NCI-H187 treated with DMSO at 0.1 percent for 48 hours (cell line): Measurements from ENCODE around the gene CTNNA3.

Source experiments
- DNase-seq: peaks from one replicate; lab custom pipeline; 2025; lab: John Stamatoyannopoulos, UW

Gene CTNNA3

GRCh38 chr10:67327626-67328535 lies 368.1 kb downstream of the CTNNA3 start:
- no peak for DNase-seq

GRCh38 chr10:67319976-67320375 lies 376.0 kb downstream of the CTNNA3 start:
- DNase-seq = no peak

DNA sequence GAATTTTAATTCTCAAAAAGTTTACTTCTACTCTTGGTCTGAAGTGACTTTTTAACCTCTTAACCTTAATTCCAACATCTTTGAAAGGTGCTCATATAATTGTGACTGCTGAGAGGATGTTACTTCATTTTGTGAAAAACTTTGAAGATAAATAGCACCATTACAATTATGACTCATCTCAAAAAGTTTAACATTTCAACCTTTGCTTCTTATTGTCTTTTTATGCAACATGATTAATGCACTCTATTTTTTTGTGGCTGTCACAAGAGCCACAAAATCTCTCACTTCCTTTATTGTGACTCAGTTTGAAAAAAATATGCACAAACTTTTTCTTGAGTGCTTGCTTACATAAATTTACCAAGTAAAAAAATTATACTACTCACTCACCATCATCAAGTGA lies 387.1 kb downstream of the CTNNA3 start:
- no peak for DNase-seq

GRCh38 chr10:67306588-67307205 lies 389.3 kb downstream of the CTNNA3 start:
- no peak for DNase-seq

DNA sequence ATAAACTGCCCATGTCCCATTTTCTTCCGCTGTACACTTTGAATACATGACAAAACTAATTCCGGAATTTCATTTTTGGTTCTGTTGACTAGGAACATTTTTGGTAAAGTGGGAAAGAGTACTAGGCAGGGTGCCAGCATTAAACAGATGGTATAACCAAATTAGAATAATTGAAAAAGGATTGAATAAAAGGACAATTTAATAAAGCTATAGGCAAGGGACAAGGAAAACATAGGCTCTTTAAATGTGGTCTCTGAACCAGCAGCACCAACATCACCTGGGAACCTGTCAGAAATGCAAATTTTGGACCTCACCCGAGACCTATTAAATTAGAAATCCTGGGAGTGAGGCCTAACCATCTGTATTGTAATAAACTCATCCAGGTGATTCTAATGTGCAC lies 393.3 kb downstream of the CTNNA3 start:
- DNase-seq = no peak

GRCh38 chr10:67299761-67300160 lies 396.2 kb downstream of the CTNNA3 start:
- no peak for DNase-seq

DNA sequence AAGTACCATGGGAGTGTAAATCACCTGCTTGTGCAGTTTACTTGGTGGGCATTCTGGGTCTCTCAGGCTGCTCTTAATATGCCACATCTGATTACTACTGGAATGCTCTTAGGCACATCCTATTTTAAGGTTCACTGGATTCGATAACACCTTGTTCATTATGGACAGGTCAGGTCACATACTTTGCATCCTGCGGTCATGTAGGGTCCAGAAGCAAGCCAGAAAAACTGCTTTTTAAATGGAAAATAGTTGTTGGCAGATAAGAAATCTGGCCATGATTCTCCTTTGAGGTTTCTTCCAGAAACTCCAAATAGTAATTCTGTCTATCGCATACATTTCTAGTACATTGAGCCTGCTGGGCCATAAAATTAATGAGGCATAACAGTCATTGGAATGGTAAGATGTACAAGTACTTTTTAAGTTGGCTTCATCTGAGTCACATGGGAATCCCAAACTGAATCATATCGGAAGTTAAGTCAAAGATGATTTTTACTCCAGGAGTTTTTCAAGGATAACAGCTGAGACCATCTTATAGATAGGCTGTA lies 398.3 kb downstream of the CTNNA3 start:
- no peak for DNase-seq

DNA sequence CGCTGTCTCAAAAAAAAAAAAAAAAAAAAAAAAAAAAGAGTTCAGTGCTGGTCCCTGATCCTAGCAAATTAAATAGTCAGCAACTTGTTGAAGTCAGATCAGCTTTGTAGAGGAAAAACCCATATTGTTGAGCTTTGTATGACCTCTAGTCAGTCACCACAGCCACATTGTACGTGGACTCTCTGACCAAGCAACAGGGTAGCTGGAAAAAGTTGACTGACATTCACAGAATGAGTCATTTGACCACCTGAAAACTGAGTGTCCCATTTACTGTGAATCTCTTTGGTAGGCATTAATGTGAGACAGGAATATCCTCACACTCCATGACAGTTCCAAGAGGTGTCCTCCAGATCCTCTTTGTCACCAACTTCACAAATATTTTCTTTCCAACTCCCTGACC lies 399.1 kb downstream of the CTNNA3 start:
- DNase-seq = no peak

- DNase-seq = no peak
Observed at GRCh38 chr10:67288688-67289410, 407.1 kb downstream of the CTNNA3 start.

DNA sequence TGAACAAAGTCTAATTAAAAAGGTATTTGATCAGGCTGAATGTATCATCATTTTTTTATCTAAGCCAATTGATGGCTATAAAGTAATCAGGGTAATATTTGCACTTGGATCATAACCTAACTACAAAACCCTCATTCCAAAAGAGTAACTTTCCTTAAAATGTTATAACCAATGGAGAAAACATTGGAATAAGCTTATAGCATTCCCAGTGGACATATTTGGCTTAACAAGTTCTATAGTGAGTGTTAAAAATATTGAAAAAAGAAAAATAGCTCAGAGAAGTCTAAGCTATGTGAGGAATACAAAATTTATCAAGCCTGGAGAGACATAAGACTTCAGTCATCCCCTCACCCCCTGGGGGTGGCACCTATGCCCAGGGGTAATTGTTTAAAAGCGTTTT lies 411.4 kb downstream of the CTNNA3 start:
- DNase-seq = no peak

GRCh38 chr10:67282871-67283270 lies 413.1 kb downstream of the CTNNA3 start:
- no peak for DNase-seq

DNA sequence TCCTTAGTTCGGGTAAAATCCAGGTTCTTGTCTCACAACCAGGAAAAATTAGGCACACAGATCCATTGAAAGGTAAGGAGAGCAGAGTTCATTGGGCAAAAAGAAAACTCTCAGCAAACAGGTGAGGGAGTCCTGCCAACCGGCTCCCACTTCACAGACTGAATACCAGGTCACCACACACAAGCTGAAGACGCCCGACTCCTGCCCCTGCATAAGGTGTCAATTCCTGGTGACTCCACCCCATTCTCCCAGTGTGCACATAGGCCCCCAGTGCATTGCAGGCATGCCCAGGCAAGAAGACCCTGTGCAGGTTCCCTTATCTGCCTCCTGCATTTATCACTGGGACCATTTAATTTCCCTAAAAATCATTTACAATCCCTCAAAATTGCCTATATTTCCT lies 415.6 kb downstream of the CTNNA3 start:
- DNase-seq = no peak

DNA sequence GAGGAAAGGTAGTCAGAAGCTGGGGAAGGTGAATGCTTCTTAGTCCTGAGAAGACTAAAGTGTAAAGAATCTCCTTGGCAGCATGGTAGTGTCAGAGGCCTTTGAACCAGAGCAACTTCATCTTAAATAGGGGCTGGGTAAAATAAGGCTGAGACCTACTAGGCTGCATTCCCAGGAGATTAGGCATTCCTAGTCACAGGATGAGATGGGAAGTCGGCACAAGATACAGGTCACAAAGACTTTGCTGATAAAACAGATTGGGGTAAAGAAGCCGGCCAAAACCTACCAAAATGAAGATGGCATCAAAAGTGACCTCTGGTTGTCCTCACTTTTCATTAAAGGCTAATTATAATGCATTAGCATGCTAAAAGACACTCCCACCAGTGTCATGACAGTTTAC lies 418.6 kb downstream of the CTNNA3 start:
- no peak for DNase-seq

DNA sequence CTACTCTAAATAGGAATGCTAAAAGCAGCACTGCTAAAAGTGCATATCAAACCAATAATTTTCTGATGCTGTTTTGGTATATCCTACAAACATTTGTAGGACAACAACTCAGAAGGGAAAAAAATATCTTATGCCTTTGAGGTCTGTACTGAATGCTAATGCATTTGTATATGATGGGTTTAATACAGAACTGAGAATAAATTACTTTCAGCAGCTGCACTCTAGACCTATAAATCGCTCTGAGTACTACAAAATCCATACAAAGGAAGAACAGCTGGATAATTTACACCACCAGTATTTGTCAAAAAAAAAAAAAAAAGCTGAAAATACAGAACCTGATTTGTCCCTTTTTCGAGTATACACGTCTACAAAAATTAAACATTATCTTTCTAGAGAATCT lies 426.2 kb downstream of the CTNNA3 start:
- DNase-seq = no peak

DNA sequence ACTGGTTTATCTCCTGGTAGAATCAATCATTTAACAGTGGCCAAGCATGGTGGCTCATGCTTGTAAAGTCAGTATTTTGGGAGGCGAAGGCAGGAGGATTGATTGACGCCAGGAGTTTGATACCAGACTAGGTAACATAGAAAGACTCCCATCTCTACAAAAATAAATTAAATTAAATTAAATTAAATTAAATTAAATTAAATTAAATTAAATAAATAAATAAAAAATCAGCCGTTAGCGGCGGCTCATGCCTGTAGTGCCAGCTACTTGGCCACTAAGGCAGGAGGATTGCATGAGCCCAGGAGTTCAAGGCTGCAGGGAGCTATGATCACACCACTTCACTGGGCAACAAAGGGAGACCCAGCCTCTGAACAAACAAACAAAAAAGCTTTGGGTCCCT lies 427.8 kb downstream of the CTNNA3 start:
- no peak for DNase-seq

GRCh38 chr10:67262675-67263074 lies 433.3 kb downstream of the CTNNA3 start:
- no peak for DNase-seq

DNA sequence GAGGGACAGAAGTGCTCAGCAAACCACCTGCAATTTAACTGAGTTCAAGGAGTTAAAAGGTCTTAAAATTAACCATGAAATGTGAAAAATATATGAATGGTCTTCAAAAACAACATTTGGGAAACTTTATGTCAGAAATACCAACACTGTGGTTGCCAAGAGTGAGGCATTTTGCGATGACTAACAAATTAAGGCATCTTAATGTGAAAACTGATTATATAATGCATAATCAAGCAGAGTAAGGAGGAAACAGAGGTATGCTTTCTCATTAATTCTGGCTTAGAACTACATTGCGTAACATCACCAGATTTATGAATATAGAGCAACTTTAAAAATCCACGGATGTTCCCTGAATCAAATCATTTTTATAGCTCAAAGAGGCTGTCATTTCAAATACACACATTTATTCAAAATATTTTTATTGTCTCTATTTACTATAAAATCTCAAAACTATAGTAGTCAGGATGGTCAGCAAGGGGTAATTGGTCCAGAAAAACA lies 434.6 kb downstream of the CTNNA3 start:
- no peak for DNase-seq

DNA sequence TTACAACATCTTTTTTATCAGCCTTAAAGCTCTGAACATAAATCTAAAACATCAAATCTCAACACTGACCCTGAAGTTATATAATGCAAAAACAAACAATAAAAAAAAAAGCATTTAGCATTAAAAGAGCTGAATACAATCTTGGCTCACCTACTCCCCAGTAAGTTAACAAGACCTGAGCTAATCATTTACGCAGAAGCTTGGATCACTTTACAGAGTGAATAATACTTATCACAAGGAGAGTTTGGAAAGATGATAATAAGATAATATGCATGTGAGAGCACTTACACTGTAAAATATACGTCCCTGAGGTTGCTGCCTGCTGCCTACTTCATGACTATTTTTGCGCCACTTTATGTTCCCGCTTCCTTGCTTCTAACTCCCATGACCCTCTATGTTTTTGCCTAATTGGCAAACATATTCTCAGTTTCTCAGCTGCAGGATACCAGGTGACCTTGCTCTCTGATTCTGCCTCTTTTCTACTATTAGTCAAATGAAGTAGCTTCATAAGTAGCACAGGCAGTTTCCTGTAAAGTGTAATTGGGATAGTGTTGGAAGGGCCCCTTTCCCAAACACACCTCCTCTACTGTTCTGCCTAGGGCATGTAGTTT lies 436.6 kb downstream of the CTNNA3 start:
- no peak for DNase-seq

DNA sequence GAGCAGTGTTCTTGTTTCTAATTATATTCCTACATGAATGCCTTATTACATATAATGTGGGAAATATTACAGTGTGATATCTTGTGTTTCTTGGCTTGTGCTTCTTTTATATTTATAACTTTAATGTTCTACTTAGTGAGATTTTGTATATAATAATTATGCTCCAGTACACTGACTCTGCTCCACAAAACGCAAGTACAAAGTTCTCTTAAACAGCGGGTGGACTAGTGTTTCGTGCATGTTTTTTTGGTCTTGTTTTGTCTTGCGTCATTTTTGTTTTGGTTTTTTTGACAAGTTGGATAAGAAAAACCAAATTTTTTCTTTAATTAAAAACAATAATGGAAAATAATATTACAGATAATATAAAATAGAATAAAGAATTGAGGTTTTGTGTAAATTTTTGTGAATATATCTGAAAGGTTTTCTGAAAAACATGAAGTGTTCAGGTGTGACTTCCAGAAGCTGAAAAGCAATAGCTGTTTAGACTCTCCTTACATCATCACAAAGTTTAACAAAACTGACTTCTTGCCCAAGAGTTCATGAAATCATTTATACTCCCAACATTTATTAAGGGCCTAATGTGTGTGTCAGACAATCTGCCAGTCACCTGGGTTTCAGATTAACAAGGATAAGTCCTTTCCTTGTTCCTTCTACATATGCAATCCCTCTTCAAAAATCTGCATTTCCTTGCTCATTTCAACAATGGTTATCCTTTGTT lies 438.4 kb downstream of the CTNNA3 start:
- DNase-seq = no peak

DNA sequence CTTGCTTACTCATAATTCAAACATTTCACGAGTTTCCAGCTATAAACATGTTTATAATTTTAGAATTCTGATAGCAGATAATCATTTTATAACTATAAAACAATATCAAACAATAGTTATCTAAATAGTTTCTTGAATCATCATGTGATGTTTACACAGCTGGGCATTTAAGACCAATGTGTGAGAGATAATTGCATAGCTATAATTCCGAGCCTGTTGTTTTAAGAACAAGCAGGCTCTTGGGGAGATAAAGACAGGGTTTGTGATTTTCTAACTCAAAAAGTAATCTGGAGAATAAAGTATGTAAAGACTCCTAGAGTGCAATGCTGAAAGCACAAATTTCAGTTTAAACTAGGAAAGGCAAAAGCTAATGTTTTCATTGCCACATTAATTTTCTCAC lies 439.0 kb downstream of the CTNNA3 start:
- DNase-seq = no peak

DNA sequence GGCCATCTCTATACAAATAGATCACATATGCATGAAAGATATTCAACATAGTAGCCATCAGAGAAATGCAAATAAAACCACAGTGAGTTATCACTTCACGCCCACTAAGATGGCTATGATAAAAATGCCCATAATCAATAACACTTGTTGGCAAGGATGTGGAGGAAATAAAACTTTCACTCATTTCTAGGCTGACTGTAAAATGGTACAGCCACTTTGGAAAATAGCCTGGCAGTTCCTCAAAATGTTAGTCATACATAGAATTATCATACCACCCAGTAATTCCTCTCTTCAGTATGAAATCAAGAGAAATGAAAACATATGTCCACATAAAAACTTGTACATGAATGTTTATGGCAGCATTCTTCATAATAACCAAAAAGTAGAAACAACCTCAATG lies 445.3 kb downstream of the CTNNA3 start:
- no peak for DNase-seq
